Adrenal gland (tissue), 12 donors: ENCODE measurements around the gene FAM47C. TPM values are rescaled to one million over a fixed set of nuclear protein-coding genes. Genes with fewer than 3 reads are reported as not detected.
"Not testable (repeated sequence)": the region's sequence is repeated elsewhere in the genome, so short reads cannot be mapped to it uniquely, and the experiment has no call there.

Experiments
- DNase-seq, 7 donors: peaks; one replicate each; pipeline ENCODE4 v3.0.0-alpha.2; 2019 to 2020
- H3K27ac ChIP-seq, 5 donors: fragments of 200-600 bp; sonication (generic) in 4 of 5; 1 replicate in 3 of 5; 2 replicates in 2 of 5; pipeline versions ENCODE4 v1.5.1 to v1.8.0; 2016 to 2020; ENCODE audit warnings: mild to moderate bottlenecking in 1 of 5
- H3K27me3 ChIP-seq: fragments of 200-600 bp; 2 replicates; pipeline ENCODE4 v1.8.0; 2021
- H3K36me3 ChIP-seq, 2 donors: fragments of 200-600 bp; replicated peaks in 1 of 2; 1 replicate in 1 of 2; 2 replicates in 1 of 2; pipeline versions ENCODE4 v1.5.1 to v1.8.0; 2018 to 2022
- H3K4me1 ChIP-seq, 2 donors: fragments of 200-600 bp; replicated peaks in 1 of 2; 1 replicate in 1 of 2; 2 replicates in 1 of 2; pipeline versions ENCODE4 v1.5.1 to v1.8.0; 2018 to 2021
- H3K4me3 ChIP-seq, 4 donors: fragments of 200-600 bp; sonication (generic) in 3 of 4; one replicate each; pipeline ENCODE4 v1.5.1; 2016 to 2018
- H3K9me3 ChIP-seq, 3 donors: fragments of 200-600 bp; sonication (generic) in 1 of 3; replicated peaks in 1 of 3; 1 replicate in 2 of 3; 2 replicates in 1 of 3; pipeline versions ENCODE4 v1.5.1 to v1.8.0; 2016 to 2021
- CTCF ChIP-seq, 6 experiments: fragments of 450-650 bp in 4 of 6; fragments of 200-600 bp in 2 of 6; sonication (generic) in 1 of 6; IDR thresholded peaks; 1 replicate in 5 of 6; 2 replicates in 1 of 6; pipeline versions ENCODE4 v1.5.1 to v1.8.0; 2016 to 2021; ENCODE audit warnings: antibody characterized with exemption in 6 of 6, mild to moderate bottlenecking in 2 of 6, moderate library complexity in 1 of 6
- POLR2A ChIP-seq, 2 donors: fragments of 450-650 bp; IDR thresholded peaks; one replicate each; pipeline ENCODE4 v1.6.1; 2017; ENCODE audit warnings: antibody characterized with exemption in 2 of 2, mild to moderate bottlenecking in 2 of 2, moderate library complexity in 1 of 2
- WGBS, 4 donors: extraction: QIAGEN DNeasy Blood & Tissue Kit in 2 of 4; methylation state at CpG; one replicate each; pipeline versions ENCODE4 v1.1.5 to v1.1.7; 2013 to 2017; 5-methylcytosine and 5-hydroxymethylcytosine counted together
- intact Hi-C, 2 donors: fragments of 100-400 bp; cut with DNase I; formaldehyde crosslinking; loops; one replicate each; pipeline versions ENCODE4 v1.14.1 to v1.15.0; 2022 to 2023
- polyA plus RNA-seq, 3 donors: library from polyadenylated mRNA; stranded (reverse); fragments of 200-250 nt in 2 of 3; fragments of 350-450 nt in 1 of 3; fragmentation: Illumina TruSeq in 1 of 3; extraction: RNeasy Lipid Tissue Mini Kit (QIAGEN cat#74804) in 1 of 3; gene quantifications; one replicate each; pipeline ENCODE4 v1.2.3, GENCODE V29; 2013 to 2014
- total RNA-seq, 9 donors: library from RNA; depleted of rRNA in 4 of 9; stranded (reverse); fragments of >200 nt in 4 of 9; fragments of 120-200 nt in 1 of 9; fragmentation: NEBNext Ultra II Directional in 1 of 9; extraction: Animal tissue kit (Norgen Biotek cat#: 25700) in 1 of 9; gene quantifications; one replicate each; pipeline versions ENCODE4 v1.1.0 to v1.2.4, GENCODE V29; 2013 to 2023
- donor health status: healthy with polysubstance abuse.
- donor health status: Bipolar disorder and iron deficiency.
- donor health status: DM: yes; HTN: yes; CAD: no.
- donor health status: DM: no; HTN: no; CAD: no.
- donor health status: DM: no; HTN: no; CAD: no.
- donor health status: DM: yes; HTN: yes; CAD: no.

Gene FAM47C
- total and polyA plus RNA-seq, 12 donors = under 0.01 TPM; not detected in 11

DNA sequence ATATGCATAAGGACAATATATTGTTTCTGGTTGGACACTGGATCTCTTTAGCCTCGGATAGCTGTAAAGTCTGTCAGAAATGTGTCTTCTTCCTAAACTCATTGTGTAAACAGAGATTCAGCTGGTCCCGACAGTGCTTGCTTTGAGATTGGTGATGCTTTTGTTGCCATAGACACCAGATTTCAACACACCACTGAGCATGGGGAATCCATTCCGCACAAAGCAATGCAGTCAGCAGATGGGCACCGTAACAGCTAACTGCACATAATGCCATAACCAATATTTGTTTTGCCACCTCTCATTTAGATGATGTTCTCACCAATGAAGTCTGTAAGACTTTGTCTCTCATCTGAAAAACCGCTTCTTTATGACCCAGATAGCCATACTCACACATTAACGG lies 33.3 kb upstream of the FAM47C start:
- H3K9me3 ChIP-seq = no peaks in the 10 kb centered on the region
- H3K27ac ChIP-seq = no peak overlapping the region
- intact Hi-C loops = no loop called here
- no peak for TF ChIP-seq CTCF (IDR thresholded peaks at IDR 0.05)
- no peak for TF ChIP-seq POLR2A (IDR thresholded peaks at IDR 0.05)
- WGBS, 4 donors = 72 to 86% (median 79%) methylated on average over 5 to 6 of the region's 6 CpGs
- H3K36me3 ChIP-seq = no peaks in the 10 kb centered on the region
- no peak for DNase-seq
- H3K4me3 ChIP-seq = no peak overlapping the region
- H3K4me1 ChIP-seq = no peaks in the 10 kb centered on the region
- peaks cover 23% of the 10 kb centered on the region for H3K27me3 ChIP-seq

- DNase-seq = no peak
- H3K27ac ChIP-seq = no peak overlapping the region
- no peaks in the 10 kb centered on the region for H3K9me3 ChIP-seq
- H3K27me3 ChIP-seq = peaks cover 21% of the 10 kb centered on the region
- WGBS, 4 donors = 69 to 86% (median 78%) methylated on average over 2 of the region's 2 CpGs
- H3K4me1 ChIP-seq = no peaks in the 10 kb centered on the region
- H3K36me3 ChIP-seq = no peaks in the 10 kb centered on the region
- TF ChIP-seq POLR2A (IDR thresholded peaks at IDR 0.05) (no peak), CTCF (IDR thresholded peaks at IDR 0.05) (no peak)
- intact Hi-C loops = no loop called here
- no peak overlapping the region for H3K4me3 ChIP-seq
Measured at GRCh38 chrX:36978886-36979285, 29.3 kb upstream of the FAM47C start.

DNA sequence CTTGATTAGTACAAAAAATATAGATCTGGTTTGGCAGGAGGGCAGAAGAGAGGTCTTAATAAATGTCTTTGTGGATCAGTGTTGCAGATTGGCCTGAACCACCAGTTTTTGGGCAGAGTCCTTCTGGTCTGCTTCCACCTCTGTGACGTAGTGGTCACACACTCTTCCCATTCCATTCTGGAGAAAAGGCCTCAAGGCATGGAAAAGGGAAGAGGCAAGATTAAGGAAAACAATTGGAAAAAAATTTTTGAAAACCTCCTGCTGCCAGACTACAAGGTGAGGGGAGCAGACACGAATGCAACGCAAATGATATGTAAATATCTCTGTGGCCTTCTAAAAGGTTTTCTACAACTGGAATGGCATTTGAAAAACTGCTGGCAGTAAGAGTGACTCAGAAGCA lies 24.3 kb upstream of the FAM47C start:
- H3K36me3 ChIP-seq = no peaks in the 10 kb centered on the region
- no peaks in the 10 kb centered on the region for H3K4me1 ChIP-seq
- H3K4me3 ChIP-seq = no peak overlapping the region
- intact Hi-C loops = no loop called here
- H3K27ac ChIP-seq = no peak overlapping the region
- TF ChIP-seq CTCF (IDR thresholded peaks at IDR 0.05) (no peak), POLR2A (IDR thresholded peaks at IDR 0.05) (no peak)
- no peaks in the 10 kb centered on the region for H3K9me3 ChIP-seq
- no peak for DNase-seq
- 29 to 57% (median 41%) methylated on average over 3 of the region's 3 CpGs for WGBS, 4 donors
- peaks cover 12% of the 10 kb centered on the region for H3K27me3 ChIP-seq

- H3K4me3 ChIP-seq, H3K27ac ChIP-seq, H3K9me3 ChIP-seq, H3K4me1 ChIP-seq, intact Hi-C loops, DNase-seq, H3K36me3 ChIP-seq: not testable (repeated sequence)
- peaks cover 12% of the 10 kb centered on the region for H3K27me3 ChIP-seq
- 1 to 26% (median 12%) methylated on average over 9 to 71 of the region's 89 CpGs for WGBS, 4 donors
Measured at GRCh38 chrX:36985416-36986209, 22.6 kb upstream of the FAM47C start.

DNA sequence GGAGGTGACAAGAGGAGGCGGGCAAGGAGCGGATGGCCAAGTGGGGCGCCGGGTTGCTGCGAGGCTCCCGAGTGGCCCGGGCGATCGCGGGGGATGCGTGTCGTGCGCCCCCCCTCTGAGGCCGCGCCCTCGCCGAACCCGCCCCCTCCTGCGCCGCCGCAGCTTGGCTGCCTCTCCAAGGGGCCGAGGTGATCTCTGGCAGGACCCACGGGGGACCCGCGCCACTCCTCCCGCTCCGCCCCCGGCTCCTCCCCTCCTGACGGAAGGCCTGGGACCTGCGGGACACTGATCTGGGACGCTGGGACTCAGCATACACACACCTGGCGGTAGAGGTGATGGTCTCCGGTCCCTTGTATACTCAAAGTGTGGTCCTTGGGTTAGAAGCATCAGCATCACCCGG lies 21.9 kb upstream of the FAM47C start:
- Histone ChIP-seq H3K9me3 (no peaks in the 10 kb centered on the region), H3K27ac (no peak overlapping the region), H3K4me1 (no peaks in the 10 kb centered on the region), H3K27me3 (peaks cover 7% of the 10 kb centered on the region), H3K4me3 (no peak overlapping the region), H3K36me3 (no peaks in the 10 kb centered on the region)
- WGBS, 4 donors = 3 to 25% methylated on average over 29 to 32 of the region's 34 CpGs; no CpG with 5 or more reads in 2 of the 4 donors
- TF ChIP-seq CTCF (IDR thresholded peaks at IDR 0.05) (no peak), POLR2A (IDR thresholded peaks at IDR 0.05) (no peak)
- DNase-seq = no peak
- intact Hi-C loops = no loop called here

GRCh38 chrX:36987212-36987611 lies 21.0 kb upstream of the FAM47C start:
- H3K27me3 ChIP-seq, H3K27ac ChIP-seq, H3K36me3 ChIP-seq, H3K4me3 ChIP-seq, H3K4me1 ChIP-seq, intact Hi-C loops, DNase-seq, H3K9me3 ChIP-seq: not testable (repeated sequence)
- WGBS, 4 donors = no CpG with 5 or more reads among the region's 1 CpG
